Jurkat, Clone E6-1 (cell line): ENCODE results near the gene CISD3.
"Not testable (repeated sequence)": the region's sequence is repeated elsewhere in the genome, so short reads cannot be mapped to it uniquely, and the experiment has no call there.

Source experiments
- DNase-seq: peaks from one replicate; pipeline ENCODE4 v3.0.0-alpha.2; 2011; ENCODE audit warnings: low read depth, low spot score
- H3K4me3 ChIP-seq: 2 replicates; pipeline ENCODE4 v1.5.1; 2011; ENCODE audit warnings: mild to moderate bottlenecking, low read length, control low read depth, moderate library complexity

The CISD3 gene

DNA sequence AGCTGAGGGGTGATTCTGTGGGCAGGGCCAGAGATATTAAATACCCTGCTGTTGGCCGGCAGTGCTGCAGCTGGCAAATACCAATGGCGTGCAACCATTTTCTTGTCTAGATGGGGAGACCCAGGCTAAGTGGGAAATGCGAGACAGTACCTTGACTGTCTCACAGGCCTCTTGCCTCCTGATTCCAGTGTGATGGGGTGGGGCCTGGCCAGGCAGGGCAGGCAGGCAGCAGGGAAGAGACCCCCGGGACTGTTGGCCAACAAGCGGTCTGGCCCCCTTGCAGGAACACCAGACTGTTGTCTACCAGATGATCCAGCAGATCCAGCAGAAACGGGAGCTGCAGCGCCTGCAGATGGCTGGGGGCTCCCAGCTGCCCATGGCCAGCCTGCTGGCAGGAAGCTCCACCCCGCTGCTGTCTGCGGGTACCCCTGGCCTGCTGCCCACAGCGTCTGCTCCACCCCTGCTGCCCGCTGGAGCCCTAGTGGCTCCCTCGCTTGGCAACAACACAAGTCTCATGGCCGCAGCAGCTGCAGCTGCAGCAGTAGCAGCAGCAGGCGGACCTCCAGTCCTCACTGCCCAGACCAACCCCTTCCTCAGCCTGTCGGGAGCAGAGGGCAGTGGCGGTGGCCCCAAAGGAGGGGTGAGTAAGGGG, 5.7 kb upstream of the CISD3 start:
- DNase-seq, result no peak
- H3K4me3 ChIP-seq, result no peak overlapping the region

DNA sequence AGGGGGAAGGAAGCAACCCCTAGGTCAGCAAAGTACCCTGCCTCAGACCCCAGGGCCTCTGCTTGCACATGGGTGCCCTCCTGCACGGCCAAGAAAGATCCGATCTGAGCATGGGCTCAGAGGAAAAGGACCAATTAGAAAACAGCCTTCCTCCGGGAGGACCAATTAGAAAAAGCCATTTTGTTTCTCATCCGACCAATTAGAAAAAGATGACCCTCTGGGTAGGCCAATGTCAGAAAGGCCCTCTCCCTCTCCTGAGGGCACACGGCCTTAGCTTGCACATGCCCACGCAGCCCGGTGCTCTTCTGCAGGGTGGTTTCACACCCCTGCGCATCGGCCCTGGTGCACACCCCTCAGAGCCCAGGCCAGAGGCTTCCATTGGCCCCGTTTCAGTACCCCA, 5.1 kb upstream of the CISD3 start:
- no peak for DNase-seq
- no peak overlapping the region for H3K4me3 ChIP-seq

DNA sequence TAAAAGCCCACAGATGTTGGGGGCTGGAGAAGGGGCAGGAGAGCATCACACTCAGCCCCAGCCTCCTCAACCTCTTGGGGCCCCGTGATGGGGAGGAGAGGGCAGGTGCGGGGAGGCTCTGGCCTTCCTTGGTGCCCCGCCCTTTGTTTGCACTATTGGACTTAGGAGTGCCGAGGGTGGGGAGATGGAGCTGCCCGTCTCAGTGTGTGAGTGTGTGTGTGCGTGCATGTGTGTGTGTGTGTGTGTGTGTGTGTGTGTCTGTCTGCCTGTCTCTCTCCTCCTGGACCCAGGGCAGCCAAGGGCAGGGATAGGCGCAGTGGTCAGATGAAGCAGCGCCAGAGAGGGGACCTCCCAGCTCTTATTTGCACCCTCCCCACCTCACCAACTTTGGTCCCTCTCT, 4.0 kb upstream of the CISD3 start:
- not testable (repeated sequence) for DNase-seq, H3K4me3 ChIP-seq

DNA sequence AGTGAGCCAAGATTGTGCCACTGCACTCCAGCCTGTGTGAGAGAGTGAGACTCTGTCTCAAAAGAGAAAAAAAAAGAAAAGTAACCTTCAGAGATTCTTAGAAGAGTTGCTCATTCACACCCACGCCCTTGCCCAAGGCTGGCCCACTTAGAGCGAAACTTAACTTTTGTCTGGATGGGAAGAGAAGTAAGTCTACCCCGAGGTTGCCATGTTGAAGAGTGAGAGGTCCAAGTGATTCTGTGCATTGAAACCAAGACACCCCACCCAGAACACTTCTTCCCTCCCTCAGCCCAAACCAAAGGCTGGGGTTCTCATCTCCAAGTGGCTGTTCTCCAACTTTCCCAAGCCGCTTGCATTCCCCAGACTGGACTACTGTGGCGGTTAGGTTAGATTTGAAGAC, 2.4 kb upstream of the CISD3 start:
- peak overlapping the region; percentile 20; the same call in 1 of the 2 replicates for H3K4me3 ChIP-seq
- DNase-seq, result no peak

DNA sequence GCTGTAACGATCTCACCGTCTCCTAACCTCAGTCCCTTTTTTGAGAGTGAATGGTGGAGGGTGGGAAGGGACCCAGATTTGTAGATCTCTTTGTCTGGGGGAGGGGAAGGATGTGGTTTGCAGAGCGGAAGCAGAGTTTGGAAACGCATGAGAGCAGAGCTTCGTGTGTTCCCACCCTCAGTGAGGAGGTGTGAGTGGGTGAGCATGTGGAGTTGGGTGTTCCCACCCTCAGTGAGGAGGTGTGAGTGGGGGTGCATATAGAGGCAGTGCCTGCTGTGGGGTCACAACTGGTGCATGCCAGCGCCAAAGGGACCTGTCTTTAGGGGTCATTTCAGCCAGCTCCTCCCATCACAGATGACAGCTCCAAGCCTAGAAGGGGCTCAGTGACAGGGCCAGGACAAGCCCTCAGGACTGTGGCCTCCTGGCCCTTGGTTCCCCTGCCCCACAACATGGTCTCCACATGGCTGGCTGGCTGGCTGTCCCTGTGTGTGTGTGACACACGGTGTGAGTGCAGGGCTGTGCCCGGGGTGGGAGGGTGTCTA, 1.8 kb upstream of the CISD3 start:
- H3K4me3 ChIP-seq, result no peak overlapping the region
- DNase-seq, result peak; percentile 98

DNA sequence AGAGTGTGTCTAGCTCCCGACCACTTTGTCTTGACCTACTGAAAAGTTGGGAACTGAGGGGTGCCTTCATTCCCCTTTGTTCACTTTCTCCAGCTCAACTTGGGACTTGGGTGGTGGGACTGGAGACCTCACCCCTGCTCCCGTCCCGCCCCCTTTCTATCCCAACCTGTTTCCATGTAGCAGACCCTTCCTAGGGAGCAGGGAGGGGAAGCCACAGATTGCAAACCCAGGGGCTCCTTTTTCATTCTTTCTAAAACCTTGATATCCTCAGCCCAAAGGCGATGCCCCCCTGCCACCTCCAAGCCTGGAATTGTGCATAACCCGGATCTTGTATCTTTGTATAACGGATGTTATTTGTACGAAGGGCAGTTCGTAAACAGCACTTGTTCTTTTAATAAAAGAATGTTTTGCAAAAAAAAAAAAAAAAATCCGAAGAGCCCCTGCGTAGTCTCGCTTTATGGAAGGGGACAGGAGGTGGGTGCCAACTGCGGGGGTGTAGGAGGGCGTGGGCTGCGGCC, 714 bp upstream of the CISD3 start:
- no peak for DNase-seq
- peak overlapping the region; percentile 45 for H3K4me3 ChIP-seq

DNA sequence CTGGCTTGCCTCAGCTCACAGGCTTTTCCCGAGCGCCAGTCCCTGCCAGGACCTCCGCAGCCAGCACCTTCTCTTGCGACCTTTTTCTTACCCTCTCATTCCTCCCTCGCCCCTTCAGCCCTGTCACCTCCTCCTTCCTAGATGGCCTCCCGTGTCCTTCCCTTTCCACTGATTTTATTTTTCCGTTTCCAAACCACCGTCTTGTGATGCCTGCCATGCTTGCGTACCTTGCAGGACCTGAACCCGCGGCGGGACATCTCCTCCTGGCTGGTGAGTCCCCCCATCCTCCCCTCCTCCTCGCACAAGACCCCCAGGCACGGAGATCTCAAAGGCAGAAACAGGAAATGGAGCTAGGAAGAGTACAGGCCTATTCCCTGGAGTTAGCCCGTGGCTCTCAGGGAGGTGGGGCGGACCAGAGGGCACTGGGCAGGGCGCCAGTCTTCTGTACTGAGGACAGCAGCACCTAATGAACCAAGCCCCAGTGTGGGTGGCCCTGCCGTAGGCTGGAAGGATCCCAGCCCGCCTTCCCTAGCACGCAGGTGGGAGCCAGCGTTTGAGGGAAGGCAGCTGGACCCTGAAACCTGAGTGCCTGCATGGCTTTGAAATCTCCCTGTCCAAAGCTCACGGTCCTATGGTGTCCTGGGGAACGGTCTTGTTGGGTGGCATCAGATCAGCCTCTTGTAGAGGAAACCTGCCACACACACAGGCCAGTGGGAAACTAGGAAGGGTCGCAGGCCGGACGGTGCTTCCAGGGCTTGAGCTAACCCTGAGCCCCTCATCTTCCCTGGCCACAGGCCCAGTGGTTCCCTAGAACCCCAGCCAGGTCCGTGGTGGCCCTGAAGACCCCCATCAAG, 612 bp downstream of the CISD3 start:
- peak overlapping the region; percentile 94 for H3K4me3 ChIP-seq
- no peak for DNase-seq

DNA sequence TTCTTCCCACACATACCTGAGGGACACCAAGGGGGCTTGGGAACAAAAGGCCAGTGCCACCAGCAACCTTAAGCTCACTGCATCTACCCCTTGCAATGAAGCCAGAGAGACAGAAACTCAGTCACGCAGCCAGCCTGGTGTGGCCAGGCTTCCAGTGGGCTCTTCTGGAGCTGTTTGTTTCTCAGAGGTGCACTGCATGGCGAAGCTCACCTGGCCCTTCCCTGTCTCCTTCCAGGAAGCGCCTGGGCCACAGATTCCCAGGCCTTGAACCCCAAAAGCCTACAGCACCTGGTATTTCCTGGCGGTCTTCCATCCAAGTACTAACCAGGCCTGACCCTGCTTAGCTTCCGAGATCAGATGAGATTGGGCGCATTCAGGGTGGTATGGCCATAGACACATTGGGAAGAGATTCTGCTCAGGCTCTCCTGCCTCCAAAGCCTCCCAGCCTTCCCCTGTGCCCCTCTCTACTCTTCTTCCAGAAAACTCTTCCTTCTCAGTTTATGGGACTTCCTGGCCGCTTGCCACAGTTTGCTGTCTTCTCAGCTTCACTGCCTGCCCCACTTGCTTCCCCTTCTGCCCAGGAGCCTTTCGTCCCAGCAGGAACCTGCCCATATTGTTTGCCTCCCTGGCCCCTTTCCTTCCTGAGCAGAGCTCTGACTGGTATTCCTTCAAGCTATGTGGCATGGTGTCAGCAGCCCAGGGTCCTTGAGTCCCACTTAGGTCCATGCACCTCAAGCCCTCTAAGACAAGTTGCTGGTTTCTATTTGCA, 1.6 kb downstream of the CISD3 start:
- peak overlapping the region; percentile 94 for H3K4me3 ChIP-seq
- DNase-seq, result no peak

DNA sequence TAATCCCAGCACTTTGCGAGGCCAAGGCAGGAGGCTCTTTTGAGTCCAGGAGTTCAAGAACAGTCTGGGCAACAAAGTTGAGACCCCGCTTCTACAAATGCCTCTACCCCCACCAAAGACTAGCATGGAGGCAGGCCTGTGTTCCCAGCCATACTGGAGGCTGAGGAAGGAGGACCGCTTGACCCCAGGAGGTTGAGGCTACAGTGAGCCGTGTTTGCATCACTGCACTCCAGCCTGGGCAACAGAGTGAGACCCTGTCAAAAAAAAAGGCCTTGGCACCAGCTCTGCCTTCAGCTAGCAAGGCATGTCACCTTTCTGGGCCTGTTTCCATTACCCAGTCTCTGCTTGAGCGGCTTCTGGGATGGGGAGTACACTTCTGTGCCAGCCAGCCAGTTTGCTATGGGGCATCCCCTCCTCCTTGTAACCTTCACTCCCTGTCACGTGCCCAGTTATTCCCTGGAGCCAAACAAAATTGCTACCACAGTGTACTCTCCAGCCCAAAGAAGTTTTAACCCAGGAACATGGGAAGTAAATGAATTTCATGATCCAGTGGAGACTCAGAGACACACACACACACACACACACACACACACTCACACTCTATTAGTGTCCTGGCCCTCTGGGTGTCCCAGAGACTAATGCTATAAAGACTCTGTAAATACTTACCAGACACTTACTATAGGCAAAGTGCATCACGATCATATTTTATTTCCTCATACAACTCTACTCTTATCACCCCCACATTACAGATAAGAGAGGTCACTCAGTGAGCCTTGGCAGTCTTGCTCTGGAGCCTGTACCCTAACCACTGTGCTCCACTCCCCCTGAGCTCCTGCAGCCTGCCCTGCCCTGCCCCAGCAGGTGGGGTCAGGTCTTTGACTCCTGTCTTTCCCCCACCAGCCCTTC, 2.5 kb downstream of the CISD3 start:
- H3K4me3 ChIP-seq, result no peak overlapping the region
- no peak for DNase-seq

DNA sequence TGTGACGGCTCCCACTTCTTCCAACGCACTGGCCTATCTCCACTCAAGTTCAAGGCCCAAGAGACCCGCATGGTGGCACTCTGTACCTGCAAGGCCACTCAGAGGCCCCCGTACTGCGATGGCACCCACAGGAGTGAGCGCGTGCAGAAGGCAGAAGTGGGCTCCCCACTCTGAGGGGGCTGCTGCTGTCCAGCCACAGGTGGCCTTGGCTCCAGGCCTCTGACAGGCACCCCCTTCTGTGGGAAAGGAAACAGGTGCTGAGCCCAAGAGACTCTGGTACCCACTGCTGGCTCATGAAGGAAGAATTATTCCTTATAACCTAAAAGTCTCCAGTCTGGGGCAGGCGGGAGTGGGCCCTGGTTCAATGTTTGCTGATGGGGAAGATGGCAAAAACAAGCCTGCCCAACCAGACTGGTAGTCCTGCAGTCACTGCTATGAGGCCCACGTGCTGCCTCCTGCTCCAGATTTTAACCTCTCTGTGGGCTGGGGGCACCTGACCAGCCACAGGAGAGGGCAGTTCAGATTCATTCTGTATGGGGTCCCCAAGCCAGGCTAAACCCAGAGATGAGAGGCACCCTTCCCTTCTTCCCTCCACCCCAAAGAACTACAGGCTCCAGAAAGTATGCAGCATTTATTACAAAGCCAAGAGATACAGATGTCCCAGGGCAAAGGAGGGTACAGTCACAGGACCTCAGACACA, 3.3 kb downstream of the CISD3 start:
- DNase-seq, result no peak
- no peak overlapping the region for H3K4me3 ChIP-seq

DNA sequence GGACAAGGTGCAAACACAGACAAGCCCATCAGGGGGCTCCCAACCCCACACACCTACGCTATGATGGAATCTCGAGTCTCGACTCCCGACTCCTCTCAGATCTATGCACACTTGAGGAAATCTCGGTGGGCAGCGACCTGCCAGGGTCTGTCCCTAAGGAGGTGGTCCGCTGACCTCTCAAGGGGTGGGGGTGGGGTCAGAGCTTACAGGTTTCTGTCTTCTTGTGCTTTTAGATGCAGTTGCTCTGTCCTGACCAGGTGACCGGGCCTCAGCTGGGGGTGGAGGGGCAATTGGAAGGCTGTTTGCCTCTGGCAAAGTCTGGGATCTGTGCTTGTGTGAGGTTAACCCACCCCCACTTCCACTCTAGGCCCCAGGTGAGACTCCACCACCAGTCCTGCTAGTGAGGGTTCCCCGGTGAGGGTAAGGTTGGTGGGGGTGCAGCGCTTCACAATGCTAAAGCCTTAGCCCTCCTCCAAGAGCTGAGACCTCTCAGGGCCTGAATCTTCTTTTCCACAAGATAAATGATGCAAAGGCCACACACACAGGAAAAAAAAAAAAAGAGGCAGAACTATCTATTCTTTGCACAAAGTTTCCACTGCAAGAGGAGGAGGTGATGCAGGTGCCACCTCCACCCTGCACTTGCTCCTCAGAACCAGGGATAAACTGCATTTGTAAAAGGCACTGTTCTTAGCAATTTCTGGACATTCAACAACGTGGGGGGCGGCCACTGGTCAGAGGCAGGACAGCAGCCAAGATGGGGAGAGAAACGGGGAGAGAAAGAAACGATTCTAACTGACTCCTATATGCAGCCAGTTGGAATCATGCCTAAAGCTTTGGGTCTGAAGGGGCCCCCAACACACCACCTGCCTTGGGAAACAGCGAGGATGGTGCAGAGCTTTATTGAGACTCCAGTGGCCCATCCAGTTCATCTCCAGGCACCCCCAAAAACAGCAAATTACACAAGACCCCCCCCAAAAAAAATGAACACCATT, 4.1 kb downstream of the CISD3 start:
- H3K4me3 ChIP-seq, result no peak overlapping the region
- DNase-seq, result no peak

DNA sequence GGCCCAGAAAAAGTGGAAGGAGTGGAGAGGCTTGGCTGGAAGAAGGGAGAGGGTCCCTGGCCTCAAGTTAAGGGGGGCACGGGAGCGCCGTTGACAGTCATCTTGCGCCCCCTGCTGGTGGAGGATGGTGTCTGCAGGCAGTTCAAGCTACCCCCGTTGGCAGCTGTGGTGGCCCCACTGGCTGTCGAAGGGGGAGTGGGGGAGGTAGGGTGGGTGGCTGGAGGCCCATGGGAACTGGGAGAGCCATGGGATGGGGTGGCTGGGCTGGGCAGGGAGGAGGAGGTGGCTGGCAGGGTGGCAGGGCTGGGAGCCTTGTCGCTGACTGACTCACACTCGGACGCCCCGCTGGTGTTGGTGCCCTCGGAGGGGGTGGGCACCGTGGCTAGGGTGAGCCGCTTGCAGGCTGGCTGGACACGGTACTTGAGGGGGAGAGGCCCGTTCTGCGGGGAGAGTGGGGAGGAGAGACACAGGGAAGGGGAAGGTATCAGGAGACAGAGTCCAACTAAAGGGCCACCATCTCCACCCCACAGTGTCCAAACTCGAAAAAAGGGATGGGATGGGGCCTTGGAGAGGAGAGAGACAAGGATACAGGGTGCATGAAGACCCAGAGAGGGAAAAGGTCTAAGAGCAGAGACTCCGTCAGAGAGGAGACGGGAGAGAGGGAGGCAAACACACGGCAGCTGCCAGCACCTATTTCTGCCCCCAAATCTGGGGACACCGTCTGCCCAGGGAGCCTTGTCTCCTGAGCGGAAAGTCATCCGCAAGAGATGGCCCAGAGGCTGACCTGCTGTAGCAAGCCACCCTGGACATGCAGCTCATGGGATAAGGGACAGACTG, 5.2 kb downstream of the CISD3 start:
- no peak overlapping the region for H3K4me3 ChIP-seq
- DNase-seq, result no peak

DNA sequence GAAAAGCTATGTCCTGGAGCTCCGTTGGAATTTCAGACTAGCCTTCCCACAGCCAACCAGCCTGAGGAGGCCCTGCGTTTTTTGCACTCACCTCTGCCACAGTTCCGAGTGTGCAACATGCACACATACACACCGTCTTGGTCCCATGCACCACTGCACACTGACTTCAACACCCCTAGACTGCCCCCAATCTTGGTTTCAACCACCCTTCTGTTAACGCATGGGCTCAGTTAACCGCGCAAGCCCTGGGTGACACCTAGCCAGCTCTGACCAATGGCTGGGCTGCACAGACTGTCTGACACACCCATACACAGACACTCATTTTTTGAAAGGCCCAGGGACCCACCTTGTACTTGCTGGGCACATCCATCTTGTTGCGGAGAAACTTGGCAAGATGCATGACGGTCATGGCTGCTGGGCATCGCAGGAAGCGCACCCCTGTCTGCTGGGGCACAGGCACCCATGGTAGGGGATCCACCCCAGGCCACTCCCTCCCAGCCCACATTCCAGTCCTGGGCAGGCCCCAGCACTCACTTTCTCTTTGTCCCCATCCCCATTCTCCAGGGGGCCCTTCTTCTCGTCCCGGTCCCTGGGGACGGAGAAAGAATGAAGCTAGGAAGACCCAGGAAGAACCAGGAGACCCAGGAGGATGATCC, 8.0 kb downstream of the CISD3 start:
- no peak for DNase-seq
- H3K4me3 ChIP-seq, result no peak overlapping the region

DNA sequence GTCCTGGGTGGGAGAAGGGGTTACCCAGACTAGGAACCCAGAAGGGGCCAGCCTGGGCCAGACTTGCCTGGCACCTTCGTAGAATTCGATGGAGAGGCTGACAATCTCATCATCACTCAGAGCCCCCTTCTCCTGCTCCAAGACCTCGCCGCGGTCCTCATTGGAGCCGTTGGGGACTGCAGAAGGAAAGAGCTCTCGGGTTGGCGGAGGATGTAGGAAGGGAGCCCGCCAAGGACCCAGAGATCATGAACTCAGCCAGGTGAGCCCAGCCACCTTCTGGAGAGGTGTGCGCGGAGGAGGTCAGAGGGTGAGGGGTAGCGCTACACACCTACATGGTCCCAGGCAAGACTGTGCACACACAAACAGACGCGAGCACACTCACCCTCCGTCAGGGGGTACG, 8.5 kb downstream of the CISD3 start:
- no peak for DNase-seq
- no peak overlapping the region for H3K4me3 ChIP-seq

DNA sequence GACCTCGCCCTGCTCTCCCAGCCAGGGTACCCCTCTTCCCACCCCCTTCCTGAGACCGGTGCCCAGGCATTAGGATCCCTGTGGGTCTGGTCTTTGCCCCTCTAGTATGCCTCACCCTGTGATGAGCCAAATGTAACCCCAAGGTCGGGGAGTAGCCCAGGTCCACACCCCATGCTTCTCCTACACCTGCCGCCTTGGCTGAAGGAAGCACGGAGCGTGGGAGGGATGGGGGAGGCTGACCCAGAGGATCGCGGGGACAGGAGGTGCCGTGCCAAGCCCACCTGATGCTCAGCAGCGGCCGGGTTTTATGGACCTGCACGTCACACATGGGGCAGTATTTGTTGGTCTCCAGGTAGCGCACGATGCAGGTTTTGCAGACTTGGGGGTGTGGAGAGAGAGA, 9.2 kb downstream of the CISD3 start:
- DNase-seq, result no peak
- no peak overlapping the region for H3K4me3 ChIP-seq

DNA sequence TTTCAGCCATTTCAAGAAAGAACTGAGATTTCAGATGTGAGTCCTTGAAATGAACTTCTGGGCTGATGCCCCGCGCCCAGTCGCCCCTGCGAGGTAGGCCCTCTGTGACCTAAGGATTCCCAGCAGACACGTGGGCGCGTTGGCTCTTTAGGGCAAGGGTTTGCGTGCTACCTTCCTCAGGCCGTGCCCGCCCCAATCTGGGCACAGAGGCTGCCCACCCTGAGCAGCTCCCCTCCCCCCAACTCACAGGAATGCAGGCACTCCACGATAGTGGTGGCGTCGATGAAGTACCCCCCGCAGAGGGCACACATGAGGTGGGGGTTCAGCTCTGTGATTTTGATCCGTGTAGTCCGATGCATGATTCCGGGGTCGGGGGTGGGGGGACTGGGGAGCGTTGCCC, 9.9 kb downstream of the CISD3 start:
- no peak for DNase-seq
- no peak overlapping the region for H3K4me3 ChIP-seq
